SK-N-SH (cell line): Measurements from ENCODE around the gene TPRG1. TPM values are rescaled to one million over a fixed set of nuclear protein-coding genes. Genes with fewer than 3 reads are reported as not detected.

Source experiments
- CTCF ChIA-PET: fragments of 300-600, 350-600 bp; formaldehyde crosslinking; extraction: SDS; loops from one replicate; lab custom pipeline; 2021; lab: Yijun Ruan, JAX
- POLR2A ChIA-PET: fragments of 350-600 bp; sonication (Branson Sonifier 250); formaldehyde crosslinking; extraction: SDS; loops from one replicate; lab custom pipeline; 2020; ENCODE audit warnings: antibody characterized with exemption, inconsistent platforms; lab: Yijun Ruan, JAX
- DNase-seq: peaks from one replicate; pipeline ENCODE4 v3.0.0; 2012
- H2AFZ ChIP-seq: fragments of 200-600 bp; sonication (generic); 2 replicates; pipeline ENCODE4 v1.8.1; 2016; ENCODE audit warnings: antibody characterized with exemption, mild to moderate bottlenecking, low read depth
- H3F3A ChIP-seq: fragments of 200-600 bp; sonication (generic); replicated peaks from 2 replicates; pipeline ENCODE3; 2016; ENCODE audit warnings: antibody characterized with exemption, mild to moderate bottlenecking; ENCODE audit not compliant: insufficient read depth
- H3K27ac ChIP-seq, 2 experiments: fragments of 200-500 bp in 1 of 2; fragments of 200-600 bp in 1 of 2; sonication (Bioruptor generic) in 1 of 2; sonication (generic), shearing (Covaris generic) in 1 of 2; 2 replicates each; pipeline versions ENCODE4 v1.5.1 to v1.6.1; 2014 to 2016; ENCODE audit warnings: low read depth in 2 of 2, inconsistent platforms in 1 of 2, low read length in 1 of 2, mild to moderate bottlenecking in 1 of 2, mixed read lengths in 1 of 2
- H3K27me3 ChIP-seq: fragments of 200-600 bp; sonication (generic), shearing (Covaris generic); 2 replicates; pipeline ENCODE4 v1.6.1; 2016; ENCODE audit warnings: mixed run types; ENCODE audit not compliant: insufficient read depth
- H3K36me3 ChIP-seq, 2 experiments: fragments of 200-500 bp in 1 of 2; fragments of 200-600 bp in 1 of 2; sonication (Bioruptor generic) in 1 of 2; sonication (generic) in 1 of 2; replicated peaks in 1 of 2; 2 replicates each; pipeline versions ENCODE3 to v1.5.1; 2014 to 2016; ENCODE audit warnings: low read length in 1 of 2, mild to moderate bottlenecking in 1 of 2; ENCODE audit not compliant: insufficient read depth in 2 of 2, control insufficient read depth in 1 of 2
- H3K4me1 ChIP-seq, 2 experiments: fragments of 200-500 bp in 1 of 2; fragments of 200-600 bp in 1 of 2; sonication (Bioruptor generic) in 1 of 2; sonication (generic), shearing (Covaris generic) in 1 of 2; 2 replicates each; pipeline versions ENCODE4 v1.5.1 to v1.6.1; 2014 to 2016; ENCODE audit warnings: low read depth in 1 of 2, low read length in 1 of 2, mixed run types in 1 of 2; ENCODE audit not compliant: insufficient read depth in 2 of 2, control insufficient read depth in 1 of 2
- H3K4me2 ChIP-seq: fragments of 200-600 bp; sonication (generic), shearing (Covaris generic); 2 replicates; pipeline ENCODE4 v1.6.1; 2017; ENCODE audit warnings: mixed run types
- H3K4me3 ChIP-seq, 2 experiments: fragments of 200-500 bp in 1 of 2; fragments of 200-600 bp in 1 of 2; sonication (Bioruptor generic) in 1 of 2; sonication (generic), shearing (Covaris generic) in 1 of 2; 2 replicates each; pipeline versions ENCODE4 v1.5.1 to v1.8.1; 2014 to 2016; ENCODE audit warnings: low read depth in 2 of 2, inconsistent platforms in 1 of 2, low read length in 1 of 2, mild to moderate bottlenecking in 1 of 2, mixed read lengths in 1 of 2, moderate library complexity in 1 of 2
- H3K79me2 ChIP-seq: fragments of 200-600 bp; sonication (generic); 2 replicates; pipeline ENCODE4 v1.8.1; 2017; ENCODE audit warnings: mild to moderate bottlenecking; ENCODE audit not compliant: insufficient read depth
- H3K9ac ChIP-seq: fragments of 200-600 bp; sonication (generic); 2 replicates; pipeline ENCODE4 v1.6.1; 2017; ENCODE audit warnings: mixed run types
- H3K9me2 ChIP-seq: fragments of 200-600 bp; sonication (generic); 2 replicates; pipeline ENCODE4 v1.6.1; 2017; ENCODE audit warnings: mixed run types
- H3K9me3 ChIP-seq: fragments of 200-600 bp; sonication (generic); 2 replicates; pipeline ENCODE4 v1.6.1; 2017; ENCODE audit warnings: mixed run types, mild to moderate bottlenecking, moderate library complexity
- H4K20me1 ChIP-seq: fragments of 200-600 bp; sonication (generic); 2 replicates; pipeline ENCODE4 v1.6.1; 2017; ENCODE audit warnings: mild to moderate bottlenecking, mixed run types; ENCODE audit not compliant: insufficient read depth
- ELF1 ChIP-seq: IDR thresholded peaks from 2 replicates; pipeline ENCODE4 v1.4.0; 2012
- FOSL2 ChIP-seq: IDR thresholded peaks from 2 replicates; pipeline ENCODE4 v1.4.0; 2012; ENCODE audit warnings: low read depth, mild to moderate bottlenecking, moderate library complexity, borderline replicate concordance
- FOXJ3 ChIP-seq: sonication (generic); formaldehyde crosslinking; IDR thresholded peaks from 2 replicates; pipeline ENCODE4 v1.5.1; 2020; ENCODE audit warnings: mild to moderate bottlenecking, missing genetic modification reagents
- FOXM1 ChIP-seq: IDR thresholded peaks from 2 replicates; pipeline ENCODE4 v1.4.0; 2012; ENCODE audit warnings: low read depth, mild to moderate bottlenecking
- IRF3 ChIP-seq: fragments of 150-350 bp; IDR thresholded peaks from 2 replicates; pipeline ENCODE4 v1.6.1; 2016; ENCODE audit warnings: mild to moderate bottlenecking, low read depth, low read length
- MEF2A ChIP-seq: IDR thresholded peaks from 2 replicates; pipeline ENCODE4 v1.4.0; 2012; ENCODE audit warnings: low read depth, borderline replicate concordance
- NRF1 ChIP-seq: IDR thresholded peaks from 2 replicates; pipeline ENCODE4 v1.6.1; 2012; ENCODE audit warnings: low read depth, mild to moderate bottlenecking, low read length
- POLR2AphosphoS5 ChIP-seq: IDR thresholded peaks from 2 replicates; pipeline ENCODE4 v1.6.1; 2012; ENCODE audit warnings: low read depth, low read length
- RAD21 ChIP-seq: IDR thresholded peaks from 2 replicates; pipeline ENCODE4 v1.6.1; 2012; ENCODE audit warnings: mild to moderate bottlenecking, low read length
- REST ChIP-seq: IDR thresholded peaks from 2 replicates; pipeline ENCODE4 v1.6.1; 2012; ENCODE audit warnings: mild to moderate bottlenecking, low read depth, low read length, moderate library complexity
- TCF12 ChIP-seq: IDR thresholded peaks from 2 replicates; pipeline ENCODE4 v1.4.0; 2012
- USF1 ChIP-seq: IDR thresholded peaks from 2 replicates; pipeline ENCODE4 v1.4.0; 2012; ENCODE audit warnings: low read depth, borderline replicate concordance
- USF2 ChIP-seq: fragments of 150-350 bp; IDR thresholded peaks from 2 replicates; pipeline ENCODE4 v1.6.1; 2017; ENCODE audit warnings: antibody characterized with exemption, low read length, low read depth, borderline replicate concordance
- YY1 ChIP-seq: IDR thresholded peaks from 2 replicates; pipeline ENCODE4 v1.4.0; 2012; ENCODE audit warnings: low read depth, mild to moderate bottlenecking
- WGBS: methylation state at CpG from one replicate; pipeline ENCODE4 v1.1.6; 2017; ENCODE audit warnings: low lambda C conversion rate; 5-methylcytosine and 5-hydroxymethylcytosine counted together
- polyA plus RNA-seq, 3 experiments: library from polyadenylated mRNA; depleted of rRNA; stranded (reverse); fragments of >200 nt; gene quantifications; 2 replicates each; pipeline ENCODE4 v1.2.3, GENCODE V29; 2012

Gene TPRG1
- polyA plus RNA-seq, 1 of the 3 experiments (the other 2 are of a cell fraction): 0.64 TPM

- H3K9ac ChIP-seq: no peak overlapping the region
- H3K36me3 ChIP-seq: no peaks in the 10 kb centered on the region
- DNase-seq: no peak
- no peaks in the 10 kb centered on the region for H3K79me2 ChIP-seq
- H4K20me1 ChIP-seq: no peaks in the 10 kb centered on the region
- ChIA-PET POLR2A (no interaction called here), CTCF (interaction anchor here (1.8 kb wide), 1 partner anchor 1487 kb away, joined by 6 read pairs; no protein-coding TSS in a partner anchor)
- TF ChIP-seq ELF1: no peak
- no peak for TF ChIP-seq MEF2A
- TF ChIP-seq POLR2AphosphoS5: no peak
- TF ChIP-seq USF1: no peak
- TF ChIP-seq USF2: no peak
- TF ChIP-seq FOSL2: no peak
- no peak for TF ChIP-seq REST
- TF ChIP-seq TCF12: no peak
- no peak for TF ChIP-seq NRF1
- no peak for TF ChIP-seq IRF3
- no peak for TF ChIP-seq RAD21
- no peak for TF ChIP-seq YY1
- no peak for TF ChIP-seq FOXM1
- no peak for TF ChIP-seq FOXJ3
- H3F3A ChIP-seq: peaks cover 4% of the 10 kb centered on the region
- no peak overlapping the region for H3K4me2 ChIP-seq
- no peaks in the 10 kb centered on the region for H3K9me3 ChIP-seq
- no peaks in the 10 kb centered on the region for H3K9me2 ChIP-seq
- peaks cover 16% of the 10 kb centered on the region; the same call in 1 of the 2 replicates for H3K27me3 ChIP-seq
- no peak overlapping the region for H3K4me3 ChIP-seq
- H3K4me1 ChIP-seq: no peaks in the 10 kb centered on the region
- no peak overlapping the region for H3K27ac ChIP-seq
- no peak overlapping the region for H2AFZ ChIP-seq
- WGBS: 26% methylated on average over 3 of the region's 3 CpGs
Measured at GRCh38 chr3:189227249-189227648, 55.5 kb downstream of the TPRG1 start.
